Loucy (cell line): ENCODE data around the gene PRIMA1.

Source experiments
- EZH2phosphoT487 ChIP-seq: fragments of 200-600 bp; IDR thresholded peaks from 2 replicates; pipeline ENCODE4 v1.6.1; 2018; ENCODE audit warnings: antibody characterized with exemption, mild to moderate bottlenecking, moderate library complexity, borderline replicate concordance
- TF ChIP-seq, protein P1 (sequence below): fragments of 200-600 bp; sonication (generic); conservative IDR thresholded peaks from 2 replicates; pipeline ENCODE4 v1.5.1; 2014; ENCODE audit warnings: mild to moderate bottlenecking, antibody characterized with exemption, low read length

DNA sequence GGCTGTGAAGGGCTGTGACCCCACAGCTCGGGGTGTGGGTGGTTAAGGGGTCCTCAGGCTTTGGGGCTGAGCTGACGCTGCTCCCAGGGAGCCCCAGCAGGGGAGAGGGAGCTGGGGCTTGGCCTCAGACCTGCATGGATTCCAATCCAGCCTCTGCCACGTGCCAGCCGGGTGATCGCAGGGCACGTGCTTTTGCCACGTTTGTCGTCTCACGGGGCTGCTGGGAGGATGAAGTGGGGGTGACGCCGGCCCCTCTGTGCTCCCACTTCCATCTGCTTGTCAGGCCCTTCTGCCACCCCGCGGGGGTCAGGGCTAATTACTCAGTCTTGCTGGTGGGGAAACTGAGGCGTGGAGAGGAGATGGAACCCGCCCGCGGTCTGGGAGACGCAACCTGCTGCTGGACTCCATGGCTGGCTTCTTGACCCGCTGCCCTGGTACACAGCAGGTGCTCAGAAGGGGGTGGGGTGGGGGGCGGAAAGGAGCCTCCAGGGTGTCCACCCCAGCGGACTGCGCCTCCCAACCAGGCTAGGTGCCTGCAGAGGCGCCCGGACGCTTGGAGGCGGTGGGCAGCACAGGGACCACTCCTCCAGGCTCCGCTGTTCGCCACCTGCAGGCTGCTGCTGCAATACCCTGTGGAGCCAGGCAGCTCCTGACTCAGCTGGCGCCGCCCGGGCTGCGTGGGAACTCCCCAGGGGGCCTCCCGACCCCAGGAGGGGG, 36.4 kb upstream of the PRIMA1 start:
- TF ChIP-seq, protein P1, sequence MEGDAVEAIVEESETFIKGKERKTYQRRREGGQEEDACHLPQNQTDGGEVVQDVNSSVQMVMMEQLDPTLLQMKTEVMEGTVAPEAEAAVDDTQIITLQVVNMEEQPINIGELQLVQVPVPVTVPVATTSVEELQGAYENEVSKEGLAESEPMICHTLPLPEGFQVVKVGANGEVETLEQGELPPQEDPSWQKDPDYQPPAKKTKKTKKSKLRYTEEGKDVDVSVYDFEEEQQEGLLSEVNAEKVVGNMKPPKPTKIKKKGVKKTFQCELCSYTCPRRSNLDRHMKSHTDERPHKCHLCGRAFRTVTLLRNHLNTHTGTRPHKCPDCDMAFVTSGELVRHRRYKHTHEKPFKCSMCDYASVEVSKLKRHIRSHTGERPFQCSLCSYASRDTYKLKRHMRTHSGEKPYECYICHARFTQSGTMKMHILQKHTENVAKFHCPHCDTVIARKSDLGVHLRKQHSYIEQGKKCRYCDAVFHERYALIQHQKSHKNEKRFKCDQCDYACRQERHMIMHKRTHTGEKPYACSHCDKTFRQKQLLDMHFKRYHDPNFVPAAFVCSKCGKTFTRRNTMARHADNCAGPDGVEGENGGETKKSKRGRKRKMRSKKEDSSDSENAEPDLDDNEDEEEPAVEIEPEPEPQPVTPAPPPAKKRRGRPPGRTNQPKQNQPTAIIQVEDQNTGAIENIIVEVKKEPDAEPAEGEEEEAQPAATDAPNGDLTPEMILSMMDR, result no peak
- TF ChIP-seq EZH2phosphoT487, result no peak
